Measurements from ENCODE around the gene RNF38.

RNF38 gene

GRCh38 chr9:36442710-36443109 lies 42.6 kb upstream of the RNF38 start:
- no peak overlapping the region for H3K4me3 ChIP-seq (ENCODE audit: control insufficient read depth in 1 of 7, extremely low read depth in 1 of 7, insufficient read depth in 4 of 7, low read depth in 2 of 7, low read length in 6 of 7)

DNA sequence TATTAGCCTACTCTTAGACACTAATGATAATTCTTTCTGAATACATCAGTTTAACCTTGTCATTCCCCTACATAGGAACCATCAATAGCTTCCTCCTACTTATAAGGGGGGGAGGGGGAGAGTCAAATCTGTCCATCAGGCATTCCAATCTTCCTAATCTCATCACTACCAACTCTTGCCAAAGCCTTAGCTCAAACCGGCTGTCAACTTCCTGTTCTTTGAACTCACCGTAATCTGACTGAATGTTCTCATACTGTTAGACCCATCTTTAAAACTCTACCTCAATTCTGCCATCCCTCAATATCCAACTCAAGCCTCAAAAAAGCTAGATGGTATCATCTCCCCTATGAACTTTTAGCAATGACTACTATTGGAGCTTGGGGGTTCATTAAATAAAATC lies 41.9 kb upstream of the RNF38 start:
- ChIA-PET CTCF (interaction anchor here (0.8 to 20.1 kb wide), 10 partner anchors 10 to 248 kb away, joined by 3 to 274 read pairs (median 3); no protein-coding TSS in a partner anchor), POLR2A (no interaction called here)
- no peaks in the 10 kb centered on the region for H3K27me3 ChIP-seq (replicated peaks in 2 of 5; ENCODE audit: control insufficient read depth in 4 of 5, insufficient read depth in 5 of 5, low read length in 4 of 5)
- H3K27ac ChIP-seq (ENCODE audit: insufficient read depth in 1 of 2, low read depth in 1 of 2, low read length in 2 of 2, poor library complexity in 1 of 2, severe bottlenecking in 2 of 2): no peak overlapping the region
- peaks cover 0 to 6% (median 2%) of the 10 kb centered on the region in 4 experiments for H3K36me3 ChIP-seq (ENCODE audit: control insufficient read depth in 4 of 4, insufficient read depth in 4 of 4, low read length in 3 of 4)
- no peaks in the 10 kb centered on the region for H3K9me3 ChIP-seq (ENCODE audit: control extremely low read depth in 1 of 5, control insufficient read depth in 4 of 5, insufficient read depth in 2 of 5, low read depth in 1 of 5, low read length in 4 of 5)
- 7% methylated on average over 2 of the region's 2 CpGs for WGBS (ENCODE audit: insufficient coverage)
- peak in 1 of 3 donors; percentile 22 for DNase-seq
- H3K4me3 ChIP-seq (ENCODE audit: control insufficient read depth in 1 of 7, extremely low read depth in 1 of 7, insufficient read depth in 4 of 7, low read depth in 2 of 7, low read length in 6 of 7): no peak overlapping the region
- peaks cover 0 to 5% (median 0%) of the 10 kb centered on the region in 4 experiments for H3K4me1 ChIP-seq (ENCODE audit: control extremely low read depth in 1 of 4, control insufficient read depth in 4 of 4, insufficient read depth in 4 of 4, low read length in 3 of 4)

More at GRCh38 chr9:36442710-36443109, 42.6 kb upstream of the RNF38 start:
- WGBS (ENCODE audit: insufficient coverage): 96% methylated on average over 5 of the region's 6 CpGs
- peaks cover 0 to 6% (median 2%) of the 10 kb centered on the region in 4 experiments for H3K36me3 ChIP-seq (ENCODE audit: control insufficient read depth in 4 of 4, insufficient read depth in 4 of 4, low read length in 3 of 4)
- ChIA-PET CTCF (interaction anchor here (1.2 to 20.1 kb wide), 5 partner anchors 14 to 113 kb away, joined by 3 to 274 read pairs (median 3); no protein-coding TSS in a partner anchor), POLR2A (no interaction called here)
- DNase-seq: no peak
- H3K9me3 ChIP-seq (ENCODE audit: control extremely low read depth in 1 of 5, control insufficient read depth in 4 of 5, insufficient read depth in 2 of 5, low read depth in 1 of 5, low read length in 4 of 5): no peaks in the 10 kb centered on the region
- H3K27ac ChIP-seq (ENCODE audit: insufficient read depth in 1 of 2, low read depth in 1 of 2, low read length in 2 of 2, poor library complexity in 1 of 2, severe bottlenecking in 2 of 2): no peak overlapping the region
- peaks cover 0 to 5% (median 0%) of the 10 kb centered on the region in 4 experiments for H3K4me1 ChIP-seq (ENCODE audit: control extremely low read depth in 1 of 4, control insufficient read depth in 4 of 4, insufficient read depth in 4 of 4, low read length in 3 of 4)
- no peaks in the 10 kb centered on the region for H3K27me3 ChIP-seq (replicated peaks in 2 of 5; ENCODE audit: control insufficient read depth in 4 of 5, insufficient read depth in 5 of 5, low read length in 4 of 5)

- Histone ChIP-seq H3K27ac (ENCODE audit: insufficient read depth in 1 of 2, low read depth in 1 of 2, low read length in 2 of 2, poor library complexity in 1 of 2, severe bottlenecking in 2 of 2) (no peak overlapping the region), H3K27me3 (replicated peaks in 2 of 5; ENCODE audit: control insufficient read depth in 4 of 5, insufficient read depth in 5 of 5, low read length in 4 of 5) (no peaks in the 10 kb centered on the region), H3K9me3 (ENCODE audit: control extremely low read depth in 1 of 5, control insufficient read depth in 4 of 5, insufficient read depth in 2 of 5, low read depth in 1 of 5, low read length in 4 of 5) (no peaks in the 10 kb centered on the region), H3K36me3 (ENCODE audit: control insufficient read depth in 4 of 4, insufficient read depth in 4 of 4, low read length in 3 of 4) (peaks cover 0 to 6% (median 0%) of the 10 kb centered on the region in 4 experiments), H3K4me3 (ENCODE audit: control insufficient read depth in 1 of 7, extremely low read depth in 1 of 7, insufficient read depth in 4 of 7, low read depth in 2 of 7, low read length in 6 of 7) (no peak overlapping the region), H3K4me1 (ENCODE audit: control extremely low read depth in 1 of 4, control insufficient read depth in 4 of 4, insufficient read depth in 4 of 4, low read length in 3 of 4) (peaks cover 0 to 5% (median 2%) of the 10 kb centered on the region in 4 experiments)
- ChIA-PET POLR2A (no interaction called here), CTCF (interaction anchor here (0.6 to 20.1 kb wide), 10 partner anchors 9 to 749 kb away, joined by 3 to 274 read pairs (median 6); no protein-coding TSS in a partner anchor)
- no peak for DNase-seq
- no CpG with 5 or more reads among the region's 3 CpGs for WGBS (ENCODE audit: insufficient coverage)
These were observed 38.6 kb upstream of the RNF38 start for GRCh38 chr9:36438536-36439236.

GRCh38 chr9:36437790-36438189 lies 37.7 kb upstream of the RNF38 start:
- H3K36me3 ChIP-seq (ENCODE audit: control insufficient read depth in 4 of 4, insufficient read depth in 4 of 4, low read length in 3 of 4): peaks cover 0 to 3% (median 0%) of the 10 kb centered on the region in 4 experiments
- peaks cover 0 to 5% (median 2%) of the 10 kb centered on the region in 4 experiments for H3K4me1 ChIP-seq (ENCODE audit: control extremely low read depth in 1 of 4, control insufficient read depth in 4 of 4, insufficient read depth in 4 of 4, low read length in 3 of 4)
- POLR2A ChIA-PET: interaction anchor here (0.6 kb wide), 1 partner anchor 12 kb away, joined by 3 read pairs; no protein-coding TSS in a partner anchor
- H3K4me3 ChIP-seq (ENCODE audit: control insufficient read depth in 1 of 7, extremely low read depth in 1 of 7, insufficient read depth in 4 of 7, low read depth in 2 of 7, low read length in 6 of 7): no peak overlapping the region
- 93% methylated on average over 3 of the region's 3 CpGs for whole genome bisulfite sequencing (ENCODE audit: insufficient coverage)
- no peak overlapping the region for H3K27ac ChIP-seq (ENCODE audit: insufficient read depth in 1 of 2, low read depth in 1 of 2, low read length in 2 of 2, poor library complexity in 1 of 2, severe bottlenecking in 2 of 2)
- DNase-seq: no peak
- CTCF ChIA-PET: interaction anchor here (1.1 to 20.1 kb wide), 8 partner anchors 8 to 118 kb away, joined by 5 to 274 read pairs (median 10); no protein-coding TSS in a partner anchor
- H3K27me3 ChIP-seq (replicated peaks in 2 of 5; ENCODE audit: control insufficient read depth in 4 of 5, insufficient read depth in 5 of 5, low read length in 4 of 5): no peaks in the 10 kb centered on the region
- no peaks in the 10 kb centered on the region for H3K9me3 ChIP-seq (ENCODE audit: control extremely low read depth in 1 of 5, control insufficient read depth in 4 of 5, insufficient read depth in 2 of 5, low read depth in 1 of 5, low read length in 4 of 5)

GRCh38 chr9:36436909-36437308 lies 36.8 kb upstream of the RNF38 start:
- Histone ChIP-seq H3K27ac (ENCODE audit: insufficient read depth in 1 of 2, low read depth in 1 of 2, low read length in 2 of 2, poor library complexity in 1 of 2, severe bottlenecking in 2 of 2) (no peak overlapping the region), H3K36me3 (ENCODE audit: control insufficient read depth in 4 of 4, insufficient read depth in 4 of 4, low read length in 3 of 4) (peaks cover 0 to 2% (median 0%) of the 10 kb centered on the region in 4 experiments), H3K27me3 (replicated peaks in 2 of 5; ENCODE audit: control insufficient read depth in 4 of 5, insufficient read depth in 5 of 5, low read length in 4 of 5) (no peaks in the 10 kb centered on the region), H3K9me3 (ENCODE audit: control extremely low read depth in 1 of 5, control insufficient read depth in 4 of 5, insufficient read depth in 2 of 5, low read depth in 1 of 5, low read length in 4 of 5) (no peaks in the 10 kb centered on the region), H3K4me3 (ENCODE audit: control insufficient read depth in 1 of 7, extremely low read depth in 1 of 7, insufficient read depth in 4 of 7, low read depth in 2 of 7, low read length in 6 of 7) (no peak overlapping the region), H3K4me1 (ENCODE audit: control extremely low read depth in 1 of 4, control insufficient read depth in 4 of 4, insufficient read depth in 4 of 4, low read length in 3 of 4) (peaks cover 0 to 4% (median 2%) of the 10 kb centered on the region in 4 experiments)
- DNase-seq: no peak
- 100% methylated on average over 1 of the region's 2 CpGs for WGBS (ENCODE audit: insufficient coverage)
- ChIA-PET POLR2A (no interaction called here), CTCF (interaction anchor here (1.2 to 20.1 kb wide), 6 partner anchors 9 to 119 kb away, joined by 5 to 274 read pairs (median 14); no protein-coding TSS in a partner anchor)

GRCh38 chr9:36433386-36433785 lies 33.3 kb upstream of the RNF38 start:
- Histone ChIP-seq H3K27ac (ENCODE audit: insufficient read depth in 1 of 2, low read depth in 1 of 2, low read length in 2 of 2, poor library complexity in 1 of 2, severe bottlenecking in 2 of 2) (no peak overlapping the region), H3K4me3 (ENCODE audit: control insufficient read depth in 1 of 7, extremely low read depth in 1 of 7, insufficient read depth in 4 of 7, low read depth in 2 of 7, low read length in 6 of 7) (no peak overlapping the region), H3K27me3 (replicated peaks in 2 of 5; ENCODE audit: control insufficient read depth in 4 of 5, insufficient read depth in 5 of 5, low read length in 4 of 5) (no peaks in the 10 kb centered on the region), H3K9me3 (ENCODE audit: control extremely low read depth in 1 of 5, control insufficient read depth in 4 of 5, insufficient read depth in 2 of 5, low read depth in 1 of 5, low read length in 4 of 5) (no peaks in the 10 kb centered on the region), H3K36me3 (ENCODE audit: control insufficient read depth in 4 of 4, insufficient read depth in 4 of 4, low read length in 3 of 4) (peaks cover 0 to 5% (median 1%) of the 10 kb centered on the region in 4 experiments), H3K4me1 (ENCODE audit: control extremely low read depth in 1 of 4, control insufficient read depth in 4 of 4, insufficient read depth in 4 of 4, low read length in 3 of 4) (peaks cover 0 to 4% (median 2%) of the 10 kb centered on the region in 4 experiments)
- POLR2A ChIA-PET: no interaction called here
- DNase-seq: no peak
- CTCF ChIA-PET: no interaction called here
- 95% methylated on average over 4 of the region's 6 CpGs for WGBS (ENCODE audit: insufficient coverage)

GRCh38 chr9:36431078-36431477 lies 31.0 kb upstream of the RNF38 start:
- Histone ChIP-seq H3K4me3 (ENCODE audit: control insufficient read depth in 1 of 7, extremely low read depth in 1 of 7, insufficient read depth in 4 of 7, low read depth in 2 of 7, low read length in 6 of 7) (no peak overlapping the region), H3K27ac (ENCODE audit: insufficient read depth in 1 of 2, low read depth in 1 of 2, low read length in 2 of 2, poor library complexity in 1 of 2, severe bottlenecking in 2 of 2) (no peak overlapping the region), H3K36me3 (ENCODE audit: control insufficient read depth in 4 of 4, insufficient read depth in 4 of 4, low read length in 3 of 4) (peaks cover 0 to 5% (median 2%) of the 10 kb centered on the region in 4 experiments), H3K4me1 (ENCODE audit: control extremely low read depth in 1 of 4, control insufficient read depth in 4 of 4, insufficient read depth in 4 of 4, low read length in 3 of 4) (peaks cover 0 to 4% (median 4%) of the 10 kb centered on the region in 4 experiments), H3K27me3 (replicated peaks in 2 of 5; ENCODE audit: control insufficient read depth in 4 of 5, insufficient read depth in 5 of 5, low read length in 4 of 5) (no peaks in the 10 kb centered on the region), H3K9me3 (ENCODE audit: control extremely low read depth in 1 of 5, control insufficient read depth in 4 of 5, insufficient read depth in 2 of 5, low read depth in 1 of 5, low read length in 4 of 5) (peaks cover 0 to 3% (median 1%) of the 10 kb centered on the region in 5 experiments)
- no CpG with 5 or more reads among the region's 4 CpGs for WGBS (ENCODE audit: insufficient coverage)
- ChIA-PET POLR2A (no interaction called here), CTCF (interaction anchor here (0.8 to 1.6 kb wide), 3 partner anchors 18 to 24 kb away, joined by 3 to 8 read pairs (median 3); no protein-coding TSS in a partner anchor)
- DNase-seq: no peak

Measured in common myeloid progenitor, CD34-positive (primary cell).